Stimulated activated CD4-positive, alpha-beta T cell treated with anti-CD3 and anti-CD28 coated beads, Interleukin-15, amount 100 ng/mL, for 24 hours (primary cell): ENCODE results near the gene PACRG.

Source experiments
- DNase-seq: peaks from one replicate; pipeline ENCODE4 v3.0.0-alpha.2; 2020

PACRG gene

DNA sequence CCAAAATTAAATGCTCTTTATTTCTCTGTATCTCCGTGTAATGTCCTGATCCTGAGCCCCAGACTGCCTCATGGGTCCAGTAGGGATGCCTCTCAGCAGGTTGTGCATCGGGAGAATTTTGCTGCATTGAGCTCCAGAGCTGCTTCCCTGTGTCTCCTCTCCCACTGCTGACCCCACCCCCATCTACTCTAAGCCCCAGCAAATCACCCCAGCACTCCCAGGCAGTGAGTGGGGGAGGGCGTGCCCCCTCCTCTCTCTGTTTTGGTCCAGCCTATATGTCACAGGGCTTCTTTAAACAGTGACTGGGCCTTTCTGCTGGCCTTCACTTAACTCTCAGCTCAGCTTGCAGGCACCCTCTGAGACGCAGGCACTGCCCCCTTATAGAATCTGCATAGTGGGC lies 458.0 kb downstream of the PACRG start:
- no peak for DNase-seq

DNA sequence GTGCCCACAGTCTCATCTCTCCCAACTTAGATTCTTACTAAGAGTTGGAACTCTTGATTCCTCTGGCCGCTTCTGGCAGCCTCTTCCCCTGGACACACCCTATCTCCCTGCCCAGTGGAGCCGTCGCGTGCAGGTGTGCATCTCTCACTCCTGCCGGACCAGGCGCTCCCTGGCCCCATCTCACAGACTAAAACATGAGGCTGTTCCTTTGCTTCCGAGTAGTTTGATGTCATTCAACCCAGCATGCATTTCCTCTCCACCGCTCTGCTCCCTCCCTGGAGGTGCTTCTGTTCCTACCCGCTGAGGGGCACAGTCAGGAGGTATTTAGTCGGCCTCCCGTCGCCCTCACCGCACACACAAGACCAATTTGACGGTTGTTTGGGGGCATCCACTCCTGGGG lies 458.8 kb downstream of the PACRG start:
- DNase-seq, result no peak

DNA sequence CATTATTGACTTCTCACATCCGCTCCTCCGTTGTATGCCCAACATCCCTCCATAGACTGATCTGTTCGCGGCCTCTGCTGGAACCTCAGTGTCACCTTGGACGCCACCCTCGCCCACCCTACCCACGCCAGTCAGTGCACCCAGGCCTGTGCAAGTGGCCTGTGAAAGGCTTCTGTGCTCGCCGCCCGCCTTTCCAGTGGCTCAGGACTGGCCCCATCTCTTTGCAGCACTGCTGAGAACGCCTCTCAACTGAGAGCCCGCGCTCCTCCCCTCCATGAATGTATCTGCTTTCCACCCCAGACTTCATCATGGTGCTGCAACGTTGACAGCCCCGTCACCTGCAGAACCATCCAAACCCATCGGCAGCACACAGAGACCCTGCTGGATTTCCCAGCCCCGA lies 459.4 kb downstream of the PACRG start:
- DNase-seq, result no peak

DNA sequence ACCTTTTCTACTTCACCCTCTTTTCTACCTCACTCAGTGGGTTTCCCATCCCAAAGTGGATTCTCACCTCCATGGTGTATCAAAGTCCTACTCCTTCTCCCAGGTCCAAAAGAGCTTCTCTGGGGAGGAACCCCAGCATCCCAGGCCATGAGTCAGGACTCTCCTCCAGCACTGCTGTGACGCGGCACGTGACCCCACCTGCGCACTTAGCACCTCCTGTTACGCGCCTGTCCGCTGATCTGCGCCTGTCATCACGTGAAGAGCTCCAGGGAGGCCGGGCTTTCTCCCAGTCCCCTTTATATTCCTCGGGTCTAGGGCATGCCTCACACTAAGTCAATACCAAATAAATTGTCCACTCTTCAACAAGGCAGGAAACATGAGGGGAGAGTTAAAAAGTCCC lies 459.8 kb downstream of the PACRG start:
- DNase-seq, result no peak

DNA sequence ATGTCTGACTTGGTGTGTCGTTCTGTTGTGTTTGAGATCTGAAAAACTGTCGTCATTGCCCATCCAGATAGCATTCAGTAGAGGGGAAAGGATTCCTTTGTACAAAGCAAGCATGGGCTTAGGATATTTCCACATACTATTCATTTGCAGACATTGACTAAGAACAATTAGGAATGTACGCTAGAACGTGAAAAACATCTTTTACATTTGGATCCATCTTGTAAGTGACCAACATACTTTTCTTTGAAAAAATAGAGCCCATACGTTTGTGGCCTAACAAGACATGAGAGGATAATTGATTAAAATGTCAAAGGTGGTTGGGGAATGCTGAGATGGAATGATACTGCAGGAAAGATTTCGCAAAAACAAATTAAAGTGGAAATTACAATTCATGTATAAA lies 461.0 kb downstream of the PACRG start:
- DNase-seq, result no peak

DNA sequence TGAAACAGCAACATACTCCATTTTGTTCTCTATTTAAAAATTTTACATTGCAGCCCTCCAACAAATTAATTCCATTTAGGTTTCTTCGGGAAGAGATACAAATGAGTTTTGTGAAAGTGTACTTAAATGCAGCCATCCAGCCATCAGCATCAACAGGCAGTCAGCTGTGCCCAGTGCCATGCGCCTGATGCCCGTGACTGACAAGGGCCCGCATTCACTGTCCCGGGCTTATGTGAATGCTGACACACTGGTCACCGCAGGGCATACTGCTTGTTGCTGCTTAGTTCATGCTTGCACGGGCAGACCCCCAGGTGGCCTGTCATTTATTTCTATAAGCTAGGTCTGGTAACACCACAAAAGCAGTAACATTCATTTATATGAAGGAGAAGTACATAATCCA lies 461.8 kb downstream of the PACRG start:
- DNase-seq, result no peak

DNA sequence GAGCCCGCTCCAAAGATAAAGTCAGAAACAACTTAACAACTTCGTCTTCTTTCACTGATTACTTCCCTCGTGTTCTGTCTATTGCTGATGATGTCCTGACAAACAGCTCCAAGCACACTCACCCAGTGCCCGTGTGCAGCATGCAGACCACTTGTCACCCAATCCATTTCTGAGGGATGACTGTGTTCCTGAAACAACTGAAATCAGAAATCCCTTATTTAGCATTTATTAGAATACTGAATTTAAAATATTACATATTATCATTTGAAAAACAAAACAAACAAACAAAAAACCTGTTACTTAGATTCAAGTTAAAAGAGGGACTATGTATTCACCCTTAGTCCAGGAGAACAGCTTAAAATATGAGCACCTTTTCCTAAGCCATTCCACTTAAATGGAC lies 463.0 kb downstream of the PACRG start:
- DNase-seq, result no peak

DNA sequence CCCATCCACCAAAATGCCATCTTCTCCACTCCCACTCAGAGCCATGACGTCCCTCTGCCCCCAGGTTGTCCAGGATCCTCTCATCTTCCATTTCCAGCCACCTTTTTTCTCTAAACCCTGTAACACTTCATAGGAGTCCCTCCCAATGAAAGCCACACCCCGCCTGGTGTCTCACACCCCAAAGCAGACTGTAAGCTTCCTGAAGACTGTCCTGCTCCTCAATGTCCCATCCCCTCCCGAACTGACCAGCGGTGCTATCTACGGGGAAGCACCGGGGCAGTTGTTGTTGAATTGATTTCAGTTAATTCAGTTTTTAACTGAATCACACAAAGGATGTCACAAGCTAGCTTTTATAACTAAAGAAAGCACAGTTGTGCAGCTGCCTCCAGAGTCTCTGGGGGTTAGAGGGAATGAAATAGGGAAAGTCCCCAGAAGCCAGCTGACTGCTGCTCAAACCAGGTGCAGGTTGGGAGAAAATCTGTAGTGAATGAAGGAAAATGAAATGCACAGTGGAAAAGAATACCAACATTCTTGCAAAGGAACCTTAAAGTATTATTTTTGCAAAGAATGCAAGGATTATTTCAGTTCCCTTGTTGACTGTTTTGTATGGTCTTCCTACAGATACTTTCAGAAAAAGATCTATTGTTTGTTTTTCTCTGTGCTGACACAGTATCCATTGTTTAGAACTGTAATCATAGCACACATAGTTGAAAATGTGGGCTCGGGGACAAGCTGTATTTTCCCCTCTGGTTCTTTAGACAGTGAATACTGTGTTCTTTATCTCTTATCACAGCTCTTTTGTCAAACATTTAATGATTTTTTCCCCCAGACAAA lies 464.1 kb downstream of the PACRG start:
- no peak for DNase-seq

DNA sequence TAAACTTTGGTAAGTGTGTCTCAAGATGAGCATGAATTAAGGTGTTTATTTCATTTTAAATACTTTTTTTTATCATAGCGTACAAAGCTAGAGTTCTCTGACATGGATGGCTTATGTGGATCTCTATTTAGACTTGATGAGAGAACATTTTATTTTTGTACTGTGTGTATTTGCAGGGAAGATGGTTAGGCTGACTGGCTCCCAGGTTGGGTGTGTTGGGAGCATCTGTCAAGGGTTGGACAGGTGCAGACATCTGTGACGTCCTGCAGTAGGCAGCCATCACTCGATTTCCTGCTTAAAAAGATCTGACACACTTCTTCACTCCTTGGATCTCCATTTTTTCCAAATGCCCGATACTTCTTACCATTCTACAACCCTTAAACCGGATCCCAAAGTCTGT lies 464.8 kb downstream of the PACRG start:
- DNase-seq, result no peak

DNA sequence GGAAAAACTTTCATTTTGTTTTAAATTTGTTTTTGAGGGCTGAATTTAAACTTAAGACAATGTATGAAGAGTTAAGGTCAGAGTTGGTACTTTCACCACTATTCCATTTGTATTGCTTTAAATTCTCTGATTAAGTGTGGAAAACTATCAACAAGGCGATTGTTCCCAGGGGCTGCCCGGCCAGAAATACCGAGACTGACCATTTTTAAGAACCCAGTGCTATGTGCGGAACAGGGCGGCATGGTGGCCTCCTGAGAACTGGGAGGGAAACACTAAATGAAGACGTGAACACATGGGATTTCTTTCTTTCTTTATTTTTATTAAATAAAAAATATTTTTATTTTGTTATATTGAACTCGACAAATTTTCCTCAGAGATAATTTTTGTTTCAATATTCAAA lies 465.6 kb downstream of the PACRG start:
- DNase-seq, result no peak

DNA sequence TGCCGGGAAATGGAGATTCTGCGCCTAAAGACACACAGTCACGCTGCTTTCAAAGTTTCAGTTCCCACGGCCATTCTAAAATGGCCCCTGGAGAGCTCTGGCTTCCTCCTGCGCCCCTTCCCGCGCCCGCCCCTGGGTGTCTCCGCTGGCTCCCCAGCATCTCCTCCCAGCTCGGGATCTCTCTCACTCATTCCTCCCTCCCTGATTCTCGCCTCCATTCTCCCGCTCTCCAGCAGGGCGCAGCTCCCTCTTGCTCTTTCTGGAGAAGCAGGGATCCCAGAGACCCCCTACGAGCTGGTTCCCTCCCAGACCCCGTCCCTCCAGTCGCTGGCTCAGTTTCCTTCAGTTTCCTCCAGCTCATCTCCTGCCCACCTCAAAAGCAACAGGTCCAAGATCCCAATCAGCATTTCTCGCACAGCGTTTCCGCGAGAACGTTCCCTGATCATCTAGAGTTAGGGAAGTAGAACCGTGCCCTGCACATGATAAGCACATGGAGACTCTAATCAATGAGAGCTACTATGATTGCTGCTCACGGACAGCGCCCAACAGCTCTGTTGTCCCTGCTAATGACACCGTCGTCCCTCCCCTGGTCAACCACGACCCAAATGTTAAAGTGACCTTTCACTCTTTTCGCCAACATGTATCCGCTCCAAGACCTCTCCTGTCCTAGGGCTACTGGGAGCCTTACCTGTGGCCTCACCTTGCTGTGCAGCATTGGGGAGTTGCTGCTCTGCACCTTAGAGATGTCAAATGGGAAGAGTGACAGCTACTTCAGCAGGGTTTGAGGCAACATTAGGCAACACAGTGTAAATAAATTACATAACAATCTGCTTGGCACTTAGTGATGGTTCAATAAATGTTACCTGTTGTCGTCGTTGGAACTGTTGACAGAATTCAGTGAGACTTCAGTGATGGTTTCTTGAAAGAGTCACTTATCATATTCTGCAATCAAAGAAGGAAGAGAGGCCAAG lies 468.2 kb downstream of the PACRG start:
- DNase-seq, result no peak

DNA sequence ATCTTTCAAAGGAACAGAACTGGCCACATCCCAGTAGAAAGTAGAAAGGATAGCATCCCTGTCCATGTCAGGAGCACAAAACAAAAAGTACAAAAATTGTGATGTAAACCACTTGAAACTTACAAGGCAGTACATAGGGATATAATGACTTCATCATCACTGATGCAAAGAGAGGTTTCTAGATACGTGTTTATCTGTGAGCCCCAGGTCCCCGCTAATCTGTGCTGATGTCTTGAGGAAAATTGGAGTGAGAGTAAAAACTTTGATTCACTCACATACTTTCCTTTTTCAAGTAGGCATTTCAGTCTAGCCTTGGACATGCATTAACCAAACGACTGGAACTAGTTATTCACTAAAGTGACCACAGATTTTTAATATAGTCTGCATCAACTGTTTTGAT lies 470.1 kb downstream of the PACRG start:
- no peak for DNase-seq

DNA sequence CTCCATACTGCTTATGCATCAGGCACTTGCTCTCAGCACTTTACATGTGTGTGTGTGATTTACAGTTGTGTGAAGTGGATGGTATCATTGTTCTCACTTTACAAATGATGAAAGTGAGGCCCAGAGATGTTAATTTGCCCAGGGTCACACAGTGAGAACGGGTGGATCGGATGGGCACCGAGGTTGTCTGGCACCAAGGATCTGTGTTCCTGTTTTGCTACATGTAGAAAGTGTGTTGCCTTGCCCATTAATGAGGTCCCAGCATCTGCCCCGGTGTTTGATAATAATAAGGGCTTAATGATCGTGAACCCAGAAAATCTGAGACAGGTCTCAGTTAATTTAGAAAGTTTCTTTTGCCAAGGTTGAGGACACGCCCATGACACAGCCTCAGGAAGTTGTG lies 470.6 kb downstream of the PACRG start:
- no peak for DNase-seq

DNA sequence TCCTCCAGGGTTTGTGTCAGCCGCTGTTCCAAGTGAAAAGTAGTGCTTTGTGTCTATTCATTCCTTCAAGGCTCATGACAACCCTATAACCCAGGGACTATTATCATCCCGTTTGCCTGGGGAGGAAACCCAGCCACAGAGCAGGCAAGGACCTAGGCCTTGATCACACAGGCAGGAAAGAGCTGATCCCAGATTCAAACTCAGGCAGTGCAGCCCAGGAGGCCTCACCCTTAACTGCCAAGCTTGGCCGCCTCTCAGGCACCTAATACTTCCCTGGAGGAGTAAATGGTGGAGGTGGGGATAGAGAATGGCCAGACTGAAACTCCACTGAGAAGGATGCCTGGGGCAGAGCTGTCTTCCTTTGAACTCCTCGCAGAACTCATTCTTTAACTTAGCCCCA lies 471.6 kb downstream of the PACRG start:
- no peak for DNase-seq

DNA sequence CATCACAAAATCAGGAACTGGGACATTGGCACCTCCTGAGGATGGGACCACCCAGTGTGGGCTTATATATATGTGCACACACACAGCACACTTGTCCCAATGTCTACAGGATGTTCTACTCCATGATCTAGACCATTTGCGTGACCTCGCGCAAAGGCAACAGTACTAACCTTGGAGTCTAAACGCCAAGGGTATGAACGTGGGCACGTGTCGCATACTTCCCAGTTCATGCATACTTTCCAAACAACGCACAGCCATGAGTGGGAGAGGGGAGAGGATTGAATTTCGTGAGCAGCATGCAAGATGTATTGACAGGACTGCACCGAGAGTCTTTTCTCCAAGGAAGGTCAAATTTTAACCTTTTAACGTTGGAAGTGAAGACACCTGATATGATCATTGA lies 472.5 kb downstream of the PACRG start:
- DNase-seq, result no peak

DNA sequence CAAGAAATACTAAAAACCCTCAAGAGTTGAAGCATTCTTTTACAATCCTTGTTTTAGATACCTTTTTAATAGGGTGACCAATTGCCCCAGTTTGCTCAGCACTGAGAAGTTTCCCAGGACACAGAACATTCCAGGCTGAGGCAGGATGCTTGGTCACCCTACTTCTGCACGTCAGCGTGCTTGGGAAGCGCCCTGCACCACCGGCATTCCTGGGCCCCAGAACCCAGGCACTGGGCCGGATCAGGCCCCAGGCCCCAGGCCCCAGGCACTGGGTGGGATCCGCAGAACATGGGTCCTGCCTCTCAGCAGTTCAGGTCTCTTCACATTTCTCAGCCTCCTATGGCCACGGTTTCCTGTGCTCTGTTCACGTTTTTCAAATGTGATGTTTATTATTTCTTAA lies 472.9 kb downstream of the PACRG start:
- no peak for DNase-seq

DNA sequence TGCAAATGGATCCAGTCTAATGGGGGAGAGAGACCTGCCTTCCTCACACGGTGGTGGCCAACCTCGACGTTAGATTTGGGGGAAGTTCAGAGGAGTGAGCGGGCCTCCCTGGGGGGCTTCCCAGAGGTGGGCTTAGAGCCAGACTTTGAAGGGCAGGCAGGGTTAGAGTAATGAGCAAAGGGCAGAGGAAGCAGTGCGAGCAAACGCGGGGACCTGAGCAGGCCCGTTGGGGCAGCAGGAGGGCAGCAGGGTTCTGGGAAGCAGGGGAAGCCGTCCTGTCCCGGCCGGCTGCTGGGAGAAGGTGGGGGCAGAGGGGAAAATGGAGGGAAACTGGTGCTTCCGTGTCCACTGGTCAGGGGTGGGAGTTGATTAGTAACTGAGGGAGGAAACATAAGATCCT lies 474.1 kb downstream of the PACRG start:
- DNase-seq, result no peak

DNA sequence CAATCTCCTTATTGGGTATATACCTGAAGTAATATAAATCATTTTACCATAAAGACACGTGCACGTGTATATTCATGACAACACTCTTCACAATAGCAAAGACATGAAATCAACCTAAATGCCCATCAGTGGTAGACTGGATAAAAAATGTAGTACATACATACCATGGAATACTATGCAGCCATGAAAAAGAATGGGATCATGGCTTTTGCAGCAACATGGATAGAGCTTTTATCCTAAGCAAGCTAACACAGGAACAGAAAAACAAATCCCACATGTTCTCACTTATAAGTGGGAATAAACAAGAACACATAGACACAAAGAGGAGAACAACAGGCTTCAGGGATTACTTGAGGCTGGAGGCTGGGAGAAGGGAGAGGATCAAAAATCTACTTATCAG lies 478.4 kb downstream of the PACRG start:
- DNase-seq, result no peak

DNA sequence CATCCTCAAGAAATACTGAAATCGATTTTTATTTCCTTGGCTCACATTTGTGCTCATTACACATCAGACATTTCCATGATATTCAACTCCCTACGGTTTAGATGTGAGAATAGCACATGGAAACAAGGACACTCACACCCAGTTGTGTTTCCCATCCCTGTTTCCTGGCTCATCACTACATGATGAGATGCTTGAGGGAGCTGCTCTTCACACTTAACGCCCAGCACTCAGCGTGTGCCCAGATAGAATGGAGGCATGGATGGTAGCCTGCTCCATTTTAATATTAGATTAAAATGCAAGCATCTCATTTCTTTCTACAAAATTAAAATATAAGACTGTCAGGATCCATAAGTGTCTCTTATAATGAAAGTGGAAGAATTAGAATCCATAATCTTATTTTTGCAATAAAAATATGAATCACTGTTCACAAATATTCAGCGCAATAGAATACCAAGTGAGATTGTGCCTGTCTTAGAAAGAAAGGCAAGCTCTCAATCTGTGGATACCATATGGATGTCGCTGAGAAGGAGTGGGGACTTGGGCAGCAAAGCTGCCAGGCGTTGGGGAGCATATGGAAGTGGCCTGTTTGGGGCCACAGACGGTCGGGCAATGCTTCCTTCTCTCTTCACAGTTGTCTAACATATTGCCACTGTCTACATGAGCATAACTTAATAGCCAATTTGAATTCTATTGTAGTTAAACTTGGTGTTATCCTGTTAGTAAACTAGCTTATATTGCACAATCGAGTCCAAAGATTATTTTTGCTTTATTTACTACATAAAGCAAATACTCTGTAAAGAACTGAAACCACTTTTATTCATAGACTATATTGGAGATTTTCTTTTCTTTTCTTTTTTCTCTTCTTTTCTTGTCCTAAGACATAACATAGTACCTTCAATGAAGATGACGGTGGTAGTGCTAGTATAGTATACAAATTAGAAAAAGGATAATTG lies 479.9 kb downstream of the PACRG start:
- DNase-seq, result no peak

DNA sequence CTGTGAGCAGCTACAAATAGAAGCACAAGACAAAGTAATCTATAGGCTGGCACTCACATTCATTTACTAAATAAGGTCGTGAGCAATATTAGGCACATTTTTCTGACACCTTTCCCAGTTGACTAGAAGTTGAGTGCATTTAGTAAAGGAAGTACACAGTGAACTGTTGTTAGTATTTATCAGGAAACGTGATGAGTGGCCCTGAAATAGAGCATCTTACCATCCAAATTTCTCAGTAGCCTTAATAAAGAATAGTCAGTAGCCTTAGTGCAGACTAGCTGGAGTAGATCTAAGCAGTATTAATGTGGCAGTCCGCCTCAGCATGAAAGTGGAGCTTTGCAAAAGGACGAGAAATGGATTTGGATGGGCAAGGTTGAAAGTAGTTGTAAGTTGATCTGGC lies 481.2 kb downstream of the PACRG start:
- DNase-seq, result no peak

DNA sequence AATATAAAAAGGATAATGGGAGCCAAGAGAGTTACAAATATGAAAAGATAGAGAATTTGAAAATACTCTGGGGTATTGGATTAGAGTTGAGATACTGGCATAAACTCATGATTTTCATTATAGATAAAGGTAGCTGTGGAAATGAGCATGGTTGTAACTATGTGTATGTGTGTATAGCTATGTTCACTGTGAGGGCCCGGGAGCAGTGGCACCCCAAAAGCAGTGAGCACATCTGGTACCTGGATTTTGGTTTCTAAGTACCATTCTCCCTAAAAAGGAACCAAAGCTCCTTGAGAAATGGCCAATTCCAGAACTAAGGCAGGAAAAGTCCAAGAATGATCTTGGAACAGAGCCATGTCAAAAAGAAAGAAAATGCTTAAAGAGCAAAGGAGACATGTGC lies 484.3 kb downstream of the PACRG start:
- no peak for DNase-seq

DNA sequence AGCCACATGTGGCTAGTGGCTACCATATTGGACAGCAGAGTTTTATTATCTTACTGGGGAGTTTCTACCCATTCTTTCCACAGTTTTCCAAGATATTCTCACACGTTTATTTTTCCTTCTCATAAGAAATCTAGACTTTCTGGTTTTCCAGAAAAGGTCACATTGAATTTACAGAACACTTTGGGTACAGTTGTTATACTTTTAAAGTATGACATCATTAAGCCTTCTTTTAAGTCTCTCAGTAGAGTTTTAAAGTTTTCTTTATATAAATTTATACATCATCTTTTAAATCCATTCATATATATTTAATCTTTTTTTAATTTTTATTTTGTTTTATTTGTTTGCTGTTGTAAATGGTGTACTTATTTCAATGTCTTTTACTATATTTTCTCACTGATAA lies 486.5 kb downstream of the PACRG start:
- DNase-seq, result no peak

DNA sequence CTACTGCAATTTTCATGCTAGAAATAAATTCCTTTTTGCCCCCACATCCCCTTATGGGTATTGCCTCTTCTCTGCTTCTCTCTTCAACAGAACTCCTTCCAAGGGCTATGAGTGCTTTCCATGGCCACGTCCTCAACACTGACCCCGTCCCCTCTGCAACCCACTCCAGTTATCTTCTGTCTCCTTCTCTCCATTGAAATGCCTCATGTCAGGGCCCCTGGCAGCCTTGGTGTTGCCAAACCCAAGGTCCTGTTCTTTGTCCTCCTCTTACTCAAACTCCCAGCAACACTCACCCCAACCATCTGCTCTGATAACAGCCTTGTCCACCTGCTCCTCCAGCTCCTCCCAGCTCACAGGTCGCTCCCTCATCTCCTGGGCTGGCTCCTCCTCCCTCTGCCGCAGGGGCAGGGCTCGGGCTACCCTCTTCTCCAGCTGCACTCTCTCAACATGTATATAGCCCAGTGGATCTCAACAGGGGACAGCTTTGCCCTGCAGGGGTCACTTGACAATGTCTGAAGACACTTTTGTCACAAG lies 490.7 kb downstream of the PACRG start:
- DNase-seq, result no peak
